ENCODE measurements around the gene LRRC2. TPM values are rescaled to one million over a fixed set of nuclear protein-coding genes. Genes with fewer than 3 reads are reported as not detected.

Gene LRRC2
- total and polyA plus RNA-seq, 2 of the 13 experiments (the other 11 are each of a cell fraction or from before 2014, with no cell fraction given): 0.27 to 0.58 TPM

GRCh38 chr3:46558184-46559043 is 7.7 kb downstream of the LRRC2 start (continued):
- no peak for TF ChIP-seq HINFP (CRISPR knock-in tag; IDR thresholded peaks at IDR 0.05; ENCODE audit: low read depth)
- TF ChIP-seq NONO (IDR thresholded peaks at IDR 0.05): no peak
- peak; percentile 54; the same call in 1 of the 2 replicates for TF ChIP-seq NONO (CRISPR knock-in tag; conservative IDR thresholded peaks at IDR 0.05)
- TF ChIP-seq PHF20 (CRISPR knock-in tag; IDR thresholded peaks at IDR 0.05): no peak
- peak; percentile 66 for TF ChIP-seq TFDP2 (CRISPR knock-in tag; IDR thresholded peaks at IDR 0.05)
- 0 out of 2 replicates have a peak, but pooled peaks have one; percentile 56 for TF ChIP-seq ZNF619 (CRISPR knock-in tag; IDR thresholded peaks at IDR 0.05)
- peak; percentile 52; the same call in 1 of the 2 replicates for TF ChIP-seq KDM5B (CRISPR knock-in tag; IDR thresholded peaks at IDR 0.05; ENCODE audit: borderline replicate concordance)
- no peak for TF ChIP-seq ZNF101 (CRISPR knock-in tag; IDR thresholded peaks at IDR 0.05; ENCODE audit: borderline replicate concordance, low read depth)
- peak; percentile 62; the same call in 1 of the 2 replicates for TF ChIP-seq SNAPC2 (CRISPR knock-in tag; IDR thresholded peaks at IDR 0.05)
- TF ChIP-seq HDAC6 (IDR thresholded peaks at IDR 0.05; ENCODE audit: low read depth, low read length): no peak
- no peak for TF ChIP-seq ZBTB44 (CRISPR knock-in tag; IDR thresholded peaks at IDR 0.05)
- no peak for TF ChIP-seq ZBTB25 (CRISPR knock-in tag; IDR thresholded peaks at IDR 0.05)
- TF ChIP-seq PAF1 (CRISPR knock-in tag; IDR thresholded peaks at IDR 0.05): no peak
- no peak for TF ChIP-seq ZNF275 (CRISPR knock-in tag; IDR thresholded peaks at IDR 0.05; ENCODE audit: borderline replicate concordance)
- no peak for TF ChIP-seq GABPA (IDR thresholded peaks at IDR 0.05; ENCODE audit: low read depth, low read length)
- peak; percentile 37; the same call in 1 of the 2 replicates for TF ChIP-seq GABPA (CRISPR knock-in tag; IDR thresholded peaks at IDR 0.05; ENCODE audit: low read depth)
- TF ChIP-seq ZBTB1 (CRISPR knock-in tag; IDR thresholded peaks at IDR 0.05; ENCODE audit: borderline replicate concordance): no peak
- no peak for TF ChIP-seq SAFB2 (CRISPR knock-in tag; IDR thresholded peaks at IDR 0.05; ENCODE audit: borderline replicate concordance, low read depth)
- TF ChIP-seq SAP130 (CRISPR knock-in tag; IDR thresholded peaks at IDR 0.05; ENCODE audit: low read depth): peak; percentile 23; the same call in 1 of the 2 replicates
- no peak for TF ChIP-seq ZNF570 (CRISPR knock-in tag; IDR thresholded peaks at IDR 0.05; ENCODE audit: borderline replicate concordance)
- no peak for TF ChIP-seq ZNF510 (CRISPR knock-in tag; IDR thresholded peaks at IDR 0.05; ENCODE audit: low read depth)
- TF ChIP-seq RFX1 (IDR thresholded peaks at IDR 0.05): no peak
- peak; percentile 84 for TF ChIP-seq POLR2AphosphoS5 (IDR thresholded peaks at IDR 0.05; ENCODE audit: low read depth, low read length)
- TF ChIP-seq ONECUT2 (CRISPR knock-in tag; IDR thresholded peaks at IDR 0.05): no peak

All from HepG2 (cell line).